Measurements from ENCODE around the gene VPS39.

DNA sequence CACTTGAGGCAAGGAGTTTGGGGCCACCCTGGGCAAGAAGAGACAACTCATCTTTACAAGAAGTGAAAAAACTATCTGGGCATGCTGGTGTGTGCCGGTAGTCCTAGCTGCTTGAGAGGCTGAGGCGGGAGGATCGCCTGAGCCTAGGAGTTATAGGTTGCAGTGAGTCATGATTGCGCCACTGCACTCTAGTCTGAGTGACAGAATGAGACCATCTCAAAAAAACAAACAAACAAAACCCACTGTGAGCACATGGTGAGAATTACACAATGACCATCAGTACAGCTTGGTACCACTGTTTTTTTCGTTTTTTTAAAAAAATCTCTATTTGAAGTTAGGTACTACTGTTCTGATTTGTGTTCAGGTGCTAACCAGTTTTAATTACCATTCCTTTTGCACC is 13.6 kb downstream of the VPS39 start:
- TF ChIP-seq, protein P1, sequence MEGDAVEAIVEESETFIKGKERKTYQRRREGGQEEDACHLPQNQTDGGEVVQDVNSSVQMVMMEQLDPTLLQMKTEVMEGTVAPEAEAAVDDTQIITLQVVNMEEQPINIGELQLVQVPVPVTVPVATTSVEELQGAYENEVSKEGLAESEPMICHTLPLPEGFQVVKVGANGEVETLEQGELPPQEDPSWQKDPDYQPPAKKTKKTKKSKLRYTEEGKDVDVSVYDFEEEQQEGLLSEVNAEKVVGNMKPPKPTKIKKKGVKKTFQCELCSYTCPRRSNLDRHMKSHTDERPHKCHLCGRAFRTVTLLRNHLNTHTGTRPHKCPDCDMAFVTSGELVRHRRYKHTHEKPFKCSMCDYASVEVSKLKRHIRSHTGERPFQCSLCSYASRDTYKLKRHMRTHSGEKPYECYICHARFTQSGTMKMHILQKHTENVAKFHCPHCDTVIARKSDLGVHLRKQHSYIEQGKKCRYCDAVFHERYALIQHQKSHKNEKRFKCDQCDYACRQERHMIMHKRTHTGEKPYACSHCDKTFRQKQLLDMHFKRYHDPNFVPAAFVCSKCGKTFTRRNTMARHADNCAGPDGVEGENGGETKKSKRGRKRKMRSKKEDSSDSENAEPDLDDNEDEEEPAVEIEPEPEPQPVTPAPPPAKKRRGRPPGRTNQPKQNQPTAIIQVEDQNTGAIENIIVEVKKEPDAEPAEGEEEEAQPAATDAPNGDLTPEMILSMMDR (IDR thresholded peaks at IDR 0.05): no peak
- TF ChIP-seq POLR2A (IDR thresholded peaks at IDR 0.05): no peak
